NCI-H748 treated with DMSO at 0.1 percent for 48 hours (cell line): ENCODE measurements around the gene REC8.

Source experiments
- DNase-seq: peaks from one replicate; lab custom pipeline; 2025; lab: John Stamatoyannopoulos, UW

Gene REC8

GRCh38 chr14:24171422-24172260 lies at the start of gene REC8:
Gene REC8, plus strand, starts transcription at chr14:24172080. Its CDS starts 473 bp downstream, at chr14:24172553.
- DNase-seq: peak; percentile 84

GRCh38 chr14:24122416-24122815 lies 49.5 kb upstream of the REC8 start:
- no peak for DNase-seq

GRCh38 chr14:24122898-24123297 lies 49.0 kb upstream of the REC8 start:
- DNase-seq: no peak

GRCh38 chr14:24123424-24124417 lies 48.2 kb upstream of the REC8 start:
- no peak for DNase-seq

GRCh38 chr14:24126939-24127338 lies 44.9 kb upstream of the REC8 start:
- DNase-seq: no peak

- no peak for DNase-seq
Measured at GRCh38 chr14:24127673-24128072, 44.2 kb upstream of the REC8 start.

GRCh38 chr14:24129410-24129998 lies 42.4 kb upstream of the REC8 start:
- no peak for DNase-seq

GRCh38 chr14:24130380-24130716 lies 41.5 kb upstream of the REC8 start, which contains the start of gene FITM1:
Gene FITM1, plus strand, starts transcription at chr14:24130659. Its CDS starts 905 bp downstream, at chr14:24131564.
- no peak for DNase-seq

GRCh38 chr14:24130717-24131548 lies 40.9 kb upstream of the REC8 start:
- no peak for DNase-seq

- DNase-seq: no peak
Measured at GRCh38 chr14:24131549-24131966, 40.3 kb upstream of the REC8 start.

GRCh38 chr14:24132061-24132685 lies 39.7 kb upstream of the REC8 start:
- DNase-seq: no peak

- DNase-seq: no peak
Measured at GRCh38 chr14:24132976-24133375, 38.9 kb upstream of the REC8 start.

- no peak for DNase-seq
Measured at GRCh38 chr14:24133735-24134134, 38.1 kb upstream of the REC8 start.

- DNase-seq: no peak
Measured at GRCh38 chr14:24135584-24135833, 36.4 kb upstream of the REC8 start.

- DNase-seq: peak; percentile 73
Measured at GRCh38 chr14:24135834-24136683, 35.8 kb upstream of the REC8 start, which contains the start of gene PSME1. Gene PSME1, plus strand, starts transcription at chr14:24136194. Its CDS starts 69 bp downstream, at chr14:24136263.

GRCh38 chr14:24136684-24137528 lies 35.0 kb upstream of the REC8 start:
- no peak for DNase-seq

- no peak for DNase-seq
Measured at GRCh38 chr14:24137529-24138395, 34.1 kb upstream of the REC8 start.
